AG10803 (cell line): Measurements from ENCODE around the gene CPEB4.

Experiments
- DNase-seq: peaks from one replicate; pipeline ENCODE4 v3.0.0; 2010; ENCODE audit warnings: low read depth
- H3K4me3 ChIP-seq: 2 replicates; pipeline ENCODE4 v1.5.1; 2011; ENCODE audit warnings: mild to moderate bottlenecking, low read length, control low read depth
- CTCF ChIP-seq: conservative IDR thresholded peaks from 2 replicates; pipeline ENCODE4 v1.5.1; 2011; ENCODE audit warnings: mild to moderate bottlenecking, low read length, control low read depth, inconsistent platforms

The CPEB4 gene

GRCh38 chr5:173962436-173962972 is 74.4 kb downstream of the CPEB4 start:
- no peak for DNase-seq
- no peak overlapping the region for H3K4me3 ChIP-seq
- no peak for TF ChIP-seq CTCF

GRCh38 chr5:173963182-173963838 is 75.2 kb downstream of the CPEB4 start:
- no peak for TF ChIP-seq CTCF
- DNase-seq, result peak; percentile 64
- H3K4me3 ChIP-seq, result peak overlapping the region; percentile 51

- TF ChIP-seq CTCF, result no peak
- DNase-seq, result peak; percentile 18
- peak overlapping the region; percentile 51 for H3K4me3 ChIP-seq
Measured at GRCh38 chr5:173963867-173964441, 75.8 kb downstream of the CPEB4 start.

- no peak overlapping the region for H3K4me3 ChIP-seq
- no peak for TF ChIP-seq CTCF
- DNase-seq, result no peak
Measured at GRCh38 chr5:173964506-173964905, 76.4 kb downstream of the CPEB4 start.

- DNase-seq, result no peak
- TF ChIP-seq CTCF, result no peak
- H3K4me3 ChIP-seq, result no peak overlapping the region
Measured at GRCh38 chr5:173967241-173967640, 79.1 kb downstream of the CPEB4 start.

- DNase-seq, result no peak
- no peak for TF ChIP-seq CTCF
- no peak overlapping the region for H3K4me3 ChIP-seq
Measured at GRCh38 chr5:173968154-173968797, 80.1 kb downstream of the CPEB4 start.
